Fibroblast of upper back skin (primary cell): ENCODE measurements around the gene TMEM132D.

Source experiments
- DNase-seq: peaks from one replicate; pipeline ENCODE4 v3.0.0-alpha.2; 2013

TMEM132D gene

GRCh38 chr12:129025055-129025454 lies 878.8 kb downstream of the TMEM132D start:
- DNase-seq, result no peak
